IPS-18c (cell line): ENCODE data around the gene PPP1R13B.
A peak's percentile ranks its signal among the peaks of the same experiment; 100 is the strongest.

Experiments used
- H3K4me3 ChIP-seq: 2 replicates; pipeline ENCODE4 v1.7.0; 2013; ENCODE audit warnings: low read depth, mild to moderate bottlenecking, low read length, moderate library complexity; ENCODE audit not compliant: insufficient read depth
- H3K9me3 ChIP-seq: one replicate; pipeline ENCODE4 v1.6.1; 2013; ENCODE audit warnings: mild to moderate bottlenecking, low read length, moderate library complexity; ENCODE audit not compliant: control insufficient read depth, insufficient read depth

PPP1R13B gene

DNA sequence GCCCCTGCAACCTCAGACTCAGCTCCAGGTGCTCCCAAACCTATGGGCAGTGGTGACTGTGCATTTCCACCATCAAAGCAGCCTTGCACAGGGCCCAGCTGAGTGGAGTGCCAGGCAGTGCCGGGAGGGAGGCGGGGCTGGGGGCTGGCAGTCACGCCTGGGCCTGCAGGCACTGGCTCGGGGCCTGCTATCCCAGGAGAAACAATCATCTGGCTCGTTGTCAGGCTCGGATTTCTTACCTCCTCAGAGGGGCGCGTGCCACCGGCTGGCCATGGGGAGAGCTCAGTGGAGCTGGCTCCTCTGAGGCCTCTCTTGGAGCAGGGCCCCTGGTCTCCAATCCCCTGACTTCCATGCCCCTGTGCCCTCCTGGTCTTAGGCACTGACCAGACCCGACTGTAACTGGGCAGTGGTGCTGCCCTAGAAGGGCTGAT lies 20.2 kb upstream of the PPP1R13B start:
- Histone ChIP-seq H3K9me3 (no peaks in the 10 kb centered on the region), H3K4me3 (no peak overlapping the region)

DNA sequence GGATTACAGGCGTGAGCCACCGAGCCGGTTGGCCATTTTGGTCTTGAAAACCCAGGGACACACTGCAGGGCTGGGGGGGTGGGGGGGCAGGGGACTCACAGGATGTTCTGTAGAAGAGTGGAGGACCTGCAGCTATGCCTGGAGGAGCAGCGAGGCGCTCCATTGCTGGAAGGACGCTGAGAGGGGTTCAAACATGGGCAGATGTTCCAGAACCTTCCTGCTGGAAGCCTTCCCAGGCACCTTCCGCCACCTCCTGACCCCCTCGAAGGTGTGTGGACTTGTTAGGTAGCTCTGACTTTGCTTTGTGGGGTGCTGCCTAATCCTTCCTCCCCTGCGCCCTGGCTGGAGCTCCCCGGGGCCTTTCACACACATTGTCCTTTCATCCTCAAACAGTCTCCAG lies 19.6 kb upstream of the PPP1R13B start:
- no peak overlapping the region for H3K4me3 ChIP-seq
- H3K9me3 ChIP-seq, result no peaks in the 10 kb centered on the region

DNA sequence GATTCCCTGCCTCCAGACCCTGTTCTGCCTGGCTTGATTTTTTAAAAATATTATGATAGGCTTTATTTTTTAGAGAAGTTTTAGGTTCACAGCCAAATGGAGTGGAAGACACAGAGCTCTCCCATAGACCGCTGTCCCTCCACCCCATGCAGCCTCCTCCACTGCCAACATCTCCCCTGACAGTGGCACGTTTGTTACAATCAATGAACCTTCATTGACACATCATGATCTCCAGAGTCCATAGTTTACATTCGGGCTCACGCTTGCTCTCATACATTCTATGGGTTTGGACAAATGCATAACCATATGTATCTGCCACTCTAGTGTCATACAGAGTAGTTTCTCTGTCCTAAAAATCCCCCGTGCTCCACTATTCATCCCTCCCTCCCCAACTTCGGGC lies 15.9 kb upstream of the PPP1R13B start:
- no peak overlapping the region for H3K4me3 ChIP-seq
- peaks cover 2% of the 10 kb centered on the region for H3K9me3 ChIP-seq

DNA sequence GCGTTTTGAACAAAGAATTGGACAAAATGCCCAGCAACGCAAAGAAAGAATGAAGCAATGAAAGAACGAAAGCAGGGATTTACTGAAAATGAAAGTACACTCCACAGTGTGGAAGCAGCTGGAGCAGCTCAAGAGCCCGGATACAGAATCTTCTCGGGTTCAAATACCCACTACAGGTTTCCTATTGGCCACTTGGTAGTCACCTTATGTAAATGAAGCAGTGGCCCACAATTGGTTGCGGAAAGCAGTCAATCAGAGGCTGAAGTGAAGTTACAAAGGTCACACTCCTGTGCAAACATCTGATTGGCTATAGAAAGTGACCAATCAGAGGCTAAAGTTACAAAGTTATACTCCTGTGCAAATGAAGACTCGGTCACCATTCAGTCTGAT lies 15.0 kb upstream of the PPP1R13B start:
- H3K9me3 ChIP-seq, result peaks cover 2% of the 10 kb centered on the region

DNA sequence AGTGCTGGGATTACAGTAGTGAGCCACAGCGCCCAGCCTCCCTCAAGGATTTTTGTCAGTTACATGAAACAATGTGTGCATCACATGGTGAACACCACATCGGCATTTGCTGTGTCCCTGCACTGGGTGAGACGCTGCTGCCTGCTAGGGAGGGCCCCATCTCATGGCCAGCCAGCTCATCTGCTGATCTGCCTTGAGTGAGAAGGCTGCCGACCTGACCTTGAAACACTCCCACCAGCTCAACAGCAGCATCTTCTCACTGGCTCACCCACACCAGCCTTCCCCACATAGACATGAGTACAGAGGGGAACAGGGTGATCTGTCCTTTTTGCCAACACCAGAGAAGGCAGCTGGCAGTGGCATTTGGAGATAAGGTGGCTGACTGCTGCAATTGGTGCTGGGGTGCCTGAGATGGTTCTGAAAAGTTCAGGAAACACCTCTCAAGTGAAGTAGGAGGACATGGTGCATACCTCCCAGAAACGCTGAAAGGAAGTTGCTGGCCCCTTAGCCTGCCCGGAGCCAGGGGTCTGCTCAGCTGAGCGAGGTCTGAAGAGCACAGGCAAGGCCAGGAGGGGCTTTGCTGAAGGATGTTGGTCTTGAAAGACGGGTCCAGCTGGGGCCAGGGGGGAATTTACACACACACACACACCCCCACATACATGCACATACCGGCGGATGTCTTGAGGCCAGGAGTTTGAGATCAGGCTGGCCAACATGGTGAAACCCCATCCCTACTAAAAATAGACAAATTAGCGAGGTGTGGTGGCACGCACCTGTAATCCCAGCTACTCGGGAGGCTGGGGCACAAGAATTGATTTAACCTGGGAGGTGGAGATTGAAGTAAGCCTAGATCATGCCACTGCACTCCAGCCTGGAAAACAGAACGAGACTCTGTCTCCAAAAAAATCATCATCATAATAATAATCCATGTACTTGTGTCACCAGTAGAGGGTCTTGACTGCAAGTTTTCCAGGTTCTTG lies 14.3 kb upstream of the PPP1R13B start:
- peaks cover 2% of the 10 kb centered on the region for H3K9me3 ChIP-seq
- no peak overlapping the region for H3K4me3 ChIP-seq

More for the DNA sequence above, 15.0 kb upstream of the PPP1R13B start:
- no peak overlapping the region for H3K4me3 ChIP-seq

DNA sequence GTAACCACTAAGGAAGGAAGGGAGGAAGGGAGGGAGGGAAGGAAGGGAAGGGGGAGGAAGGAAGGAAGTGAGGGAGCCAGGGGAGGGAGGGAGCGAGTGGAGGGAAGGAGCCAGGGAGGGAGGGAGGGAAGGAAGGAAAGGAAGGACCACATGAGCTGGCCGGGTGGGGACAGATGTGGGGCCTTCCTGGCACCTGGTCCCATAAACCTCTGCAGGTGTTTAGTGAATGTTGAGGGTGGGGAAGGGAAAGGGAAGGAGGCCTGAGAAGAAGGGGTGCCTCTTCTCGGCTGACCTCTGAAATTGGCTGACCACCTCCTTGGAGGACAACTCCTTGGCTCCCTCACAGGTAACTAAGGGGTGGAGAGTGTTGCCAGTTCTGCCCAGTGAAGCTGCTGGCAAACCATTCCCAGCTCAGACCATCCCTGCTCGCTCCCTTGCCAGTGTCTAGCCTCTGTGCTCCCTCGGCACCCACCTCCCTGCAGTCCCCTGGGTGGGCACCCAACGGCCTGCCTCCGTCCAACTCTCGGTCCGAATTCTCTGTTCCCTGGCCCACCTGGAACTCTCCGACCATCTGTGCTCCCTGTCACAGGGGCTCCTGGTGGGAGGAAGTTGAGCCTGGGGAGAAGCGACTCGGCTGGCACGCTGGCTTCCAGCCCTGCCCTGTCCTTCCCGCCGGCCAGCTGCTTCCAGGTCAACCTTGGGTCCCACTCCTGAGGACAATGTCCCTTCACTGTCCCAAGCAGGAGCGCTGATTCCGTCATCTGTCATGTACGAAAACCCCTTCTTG lies 12.2 kb upstream of the PPP1R13B start:
- H3K9me3 ChIP-seq, result peaks cover 2% of the 10 kb centered on the region
- no peak overlapping the region for H3K4me3 ChIP-seq

DNA sequence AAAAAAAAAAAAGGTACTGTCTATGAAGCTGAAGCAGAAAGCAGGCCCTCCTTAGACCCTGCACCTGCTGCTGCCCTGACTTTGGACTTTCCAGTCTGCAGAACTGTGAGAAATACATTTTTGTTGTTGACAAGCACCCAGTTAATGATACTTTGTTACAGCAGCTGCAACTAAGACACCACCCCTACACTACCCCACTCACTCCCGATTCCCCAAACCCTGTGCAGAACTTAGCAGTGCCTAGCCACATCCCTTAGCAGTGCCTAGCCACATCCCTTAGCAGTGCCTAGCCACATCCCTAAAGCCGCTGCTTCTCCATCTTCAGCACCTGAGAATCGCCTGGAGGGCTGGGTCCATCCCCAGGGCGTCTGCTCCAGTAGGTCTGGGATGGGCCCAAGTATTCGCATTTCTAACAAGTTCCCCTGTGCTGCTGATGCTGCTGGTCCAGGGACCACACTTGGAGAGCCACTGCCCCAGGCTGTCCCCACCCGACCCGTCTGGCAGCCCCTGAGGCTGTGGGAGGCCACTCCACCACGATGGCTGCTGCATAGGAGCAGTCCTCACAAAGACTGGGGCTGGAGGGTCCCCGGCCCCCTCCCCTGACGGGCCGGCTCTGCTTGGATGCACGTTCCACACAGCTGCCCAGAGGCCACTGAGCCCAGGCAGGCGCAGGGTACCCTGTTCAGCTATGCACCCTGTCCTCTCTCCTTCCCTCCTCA lies 10.8 kb upstream of the PPP1R13B start:
- Histone ChIP-seq H3K4me3 (no peak overlapping the region), H3K9me3 (peaks cover 2% of the 10 kb centered on the region)

DNA sequence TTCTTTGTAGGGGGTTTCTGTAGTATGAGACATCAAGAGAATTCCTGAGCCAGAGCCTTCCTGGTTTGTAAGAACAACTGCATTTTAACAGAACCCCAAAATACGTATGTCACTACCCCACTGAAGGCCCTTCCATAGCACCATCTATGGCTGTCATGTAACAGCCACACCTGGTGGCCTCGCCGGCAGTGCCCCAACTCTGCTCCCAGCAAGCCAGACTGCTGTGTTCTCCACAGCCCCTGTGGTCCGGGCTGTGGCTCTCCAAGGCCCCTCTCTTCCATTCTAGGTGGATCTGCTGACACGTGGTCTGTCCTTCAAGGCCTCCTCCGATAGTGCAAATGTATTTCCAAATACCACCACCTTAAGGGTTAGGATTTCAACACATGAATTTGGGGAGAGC lies 9.9 kb upstream of the PPP1R13B start:
- peaks cover 2% of the 10 kb centered on the region for H3K9me3 ChIP-seq
- H3K4me3 ChIP-seq, result no peak overlapping the region

DNA sequence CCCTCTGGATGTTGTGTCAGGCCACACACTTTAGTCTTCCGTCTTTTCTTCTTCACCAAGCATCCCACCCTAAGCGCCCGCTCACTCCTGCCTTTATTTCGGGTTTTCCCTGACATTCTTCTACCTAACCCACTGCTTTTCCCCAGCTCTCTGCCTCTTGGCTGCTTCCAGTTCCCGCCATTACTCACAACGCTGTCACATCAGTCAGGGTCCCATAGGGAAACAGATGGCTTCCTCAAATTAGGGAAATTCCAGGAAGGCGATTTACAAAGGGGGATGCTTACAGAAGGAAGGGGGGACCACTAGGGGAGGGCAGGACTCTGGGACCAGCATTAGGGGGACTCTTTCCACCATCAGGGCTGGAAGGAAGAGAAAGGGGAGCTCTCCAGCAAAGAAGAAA lies 9.2 kb upstream of the PPP1R13B start:
- no peak overlapping the region for H3K4me3 ChIP-seq
- H3K9me3 ChIP-seq, result peaks cover 2% of the 10 kb centered on the region

DNA sequence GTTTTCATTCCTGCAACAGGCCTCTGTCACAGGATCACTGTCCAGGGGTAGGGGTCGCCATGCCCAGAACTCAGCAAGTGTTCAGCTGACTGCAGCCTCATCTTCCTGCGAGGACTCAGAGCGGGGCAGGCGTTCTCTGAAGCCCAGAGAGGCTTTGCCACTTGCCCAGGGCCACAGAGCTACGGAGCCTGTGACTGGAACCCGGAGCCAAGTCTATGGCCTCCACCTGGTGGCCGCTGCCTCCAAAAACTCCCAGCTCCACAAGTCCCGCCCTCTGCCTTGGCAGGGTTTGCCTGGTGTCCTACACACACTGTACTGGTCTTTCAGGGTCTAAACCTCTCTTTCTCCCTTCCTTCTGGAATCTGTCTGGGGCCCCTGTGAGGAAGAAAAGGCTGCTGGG lies 8.7 kb upstream of the PPP1R13B start:
- Histone ChIP-seq H3K9me3 (peaks cover 1% of the 10 kb centered on the region), H3K4me3 (no peak overlapping the region)

DNA sequence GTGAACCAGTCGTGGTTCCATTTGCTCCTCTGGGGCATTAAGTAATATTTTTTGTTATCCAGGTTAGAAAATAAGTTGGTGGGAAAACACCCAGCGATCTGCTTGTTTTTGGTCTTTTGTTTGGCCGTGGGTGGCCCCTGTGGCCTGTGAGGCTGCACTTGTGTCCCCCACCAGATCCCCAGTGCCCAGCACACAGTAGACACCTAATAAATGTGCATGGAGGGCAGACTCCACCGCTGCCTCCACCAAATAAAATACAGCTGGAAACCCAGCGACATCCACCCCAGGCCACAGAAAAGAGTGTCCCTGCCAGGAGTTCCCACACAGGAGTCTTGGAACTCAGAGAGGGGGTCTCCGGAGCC lies 8.3 kb upstream of the PPP1R13B start:
- Histone ChIP-seq H3K9me3 (no peaks in the 10 kb centered on the region), H3K4me3 (no peak overlapping the region)

DNA sequence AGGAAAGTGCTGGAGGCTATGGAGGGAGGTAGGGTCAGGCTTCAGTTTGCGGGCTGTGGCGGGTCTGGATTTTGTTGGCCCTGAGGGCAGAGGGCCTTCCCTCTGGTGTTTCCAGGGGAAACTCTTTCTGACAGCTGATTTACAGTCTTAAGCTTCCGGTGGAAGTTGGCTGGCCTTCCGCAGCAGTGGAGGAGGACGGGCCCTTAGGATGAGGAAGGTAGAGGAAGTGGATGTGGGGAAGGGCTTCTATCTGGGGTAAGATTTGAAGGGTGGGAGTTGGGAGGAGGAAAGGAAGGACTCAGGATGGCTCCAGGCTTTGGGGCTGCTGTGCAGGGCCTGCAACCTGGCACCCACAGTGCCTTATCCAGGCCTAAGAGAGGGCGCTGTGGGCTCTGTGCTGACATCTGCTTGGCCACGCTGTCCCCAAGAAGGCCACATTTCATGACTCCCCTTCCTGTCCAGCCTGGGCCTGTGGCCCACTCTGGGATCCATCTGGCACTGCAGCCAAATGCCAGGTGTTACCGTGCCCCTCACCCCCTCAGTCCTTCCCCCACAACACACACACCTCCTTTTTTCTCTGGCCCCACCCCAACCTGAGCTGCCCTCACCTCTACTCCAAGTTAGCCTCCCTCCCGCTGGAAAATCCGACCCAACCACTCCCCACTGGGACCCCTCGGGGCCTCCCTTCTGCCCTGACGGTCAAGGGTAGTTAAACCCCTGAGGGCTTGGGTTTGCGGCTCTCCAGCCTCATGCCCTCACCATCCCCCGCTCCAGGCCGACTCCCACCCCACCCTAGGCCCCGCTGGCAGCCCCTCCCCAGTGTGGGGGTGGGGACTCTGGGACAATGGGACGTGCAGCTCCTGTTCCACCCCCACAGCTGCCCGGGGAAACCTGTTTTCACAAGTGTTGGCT lies 7.7 kb upstream of the PPP1R13B start:
- Histone ChIP-seq H3K9me3 (no peaks in the 10 kb centered on the region), H3K4me3 (0 out of 2 replicates have a peak overlapping the region, but pooled peaks have one; percentile 1)

DNA sequence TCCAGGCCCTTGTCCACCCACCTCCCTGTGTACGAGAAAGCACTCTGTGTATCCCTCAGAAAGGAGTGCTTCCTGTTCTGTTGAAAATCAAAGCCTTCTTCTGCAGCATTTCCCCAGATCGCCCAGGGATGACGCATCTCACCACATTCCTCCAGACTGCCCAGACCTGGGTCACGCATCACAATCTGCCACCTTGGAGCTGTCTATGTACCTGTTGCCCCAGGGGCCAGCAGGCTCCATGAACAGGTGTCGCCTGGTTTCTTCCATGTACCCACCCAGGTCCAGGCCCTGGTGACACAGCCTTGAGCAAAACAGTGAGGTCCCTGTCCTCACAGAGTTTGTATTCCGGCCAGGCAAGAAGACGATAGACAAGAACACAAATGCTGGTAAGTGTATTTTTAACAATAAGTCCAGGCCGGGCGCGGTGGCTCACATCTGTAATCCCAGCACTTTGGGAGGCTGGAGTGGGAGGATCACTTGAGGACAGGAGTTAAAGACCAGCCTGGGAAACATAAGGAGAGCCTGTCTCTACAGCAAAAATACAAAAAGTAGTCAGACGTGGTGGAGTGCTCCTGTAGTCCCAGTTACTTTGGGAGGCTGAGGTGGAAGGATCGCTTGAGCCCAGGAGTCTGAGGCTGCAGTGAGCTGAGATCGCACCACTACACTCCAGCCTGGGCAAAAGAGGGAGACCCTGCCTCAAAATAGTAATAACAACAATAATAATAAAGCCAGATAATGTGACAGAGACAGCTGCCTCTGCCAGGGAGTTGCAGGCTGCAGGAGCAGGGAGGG lies 6.8 kb upstream of the PPP1R13B start:
- Histone ChIP-seq H3K9me3 (no peaks in the 10 kb centered on the region), H3K4me3 (no peak overlapping the region)

DNA sequence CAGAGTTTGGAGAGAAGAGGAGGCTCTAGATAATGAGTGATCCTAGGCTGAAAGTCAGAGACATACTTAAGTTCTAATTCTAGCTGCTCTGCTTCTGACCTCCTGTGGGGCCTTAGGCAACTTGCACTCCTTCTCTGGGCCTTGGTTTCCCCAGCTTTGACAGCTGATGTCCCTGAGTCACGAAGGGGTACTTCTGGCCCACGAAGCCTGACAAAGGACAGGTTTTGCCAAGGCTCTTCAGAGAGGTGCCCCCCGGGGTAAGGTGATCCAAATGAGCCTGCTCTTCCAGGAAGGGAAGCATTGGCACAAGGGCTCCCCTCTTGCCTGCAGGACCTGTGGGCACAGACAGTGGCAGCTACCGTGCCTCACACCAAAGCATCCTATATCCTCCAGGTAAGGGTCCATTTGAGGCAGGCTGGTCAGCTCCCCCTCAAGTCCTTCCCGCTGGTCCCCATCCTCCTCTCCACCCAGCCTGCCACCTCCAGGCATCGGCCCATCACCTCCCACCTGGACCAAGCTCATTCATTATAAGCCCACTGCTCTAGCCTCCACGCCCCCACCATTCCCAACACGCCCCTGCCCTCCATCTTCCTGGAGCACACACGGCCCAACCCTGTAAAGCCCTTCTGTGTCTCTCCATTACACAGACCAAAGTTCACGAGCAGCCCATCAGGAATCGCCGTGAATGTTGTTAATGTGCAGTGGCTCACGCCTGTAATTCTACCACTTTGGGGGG lies 1.9 kb upstream of the PPP1R13B start:
- no peaks in the 10 kb centered on the region for H3K9me3 ChIP-seq

More for the DNA sequence above, 1.9 kb upstream of the PPP1R13B start:
- H3K4me3 ChIP-seq, result no peak overlapping the region
